HG02759 (cell line): ENCODE measurements around the gene IL36RN.
"Not testable (repeated sequence)": the region's sequence is repeated elsewhere in the genome, so short reads cannot be mapped to it uniquely, and the experiment has no call there.

ENCODE experiments used
- ATAC-seq: cut with Tn5 transposase; IDR thresholded peaks from one replicate; pipeline ENCODE4 v1.9.1; 2021; ENCODE audit warnings: mild to moderate bottlenecking, moderate library complexity; ENCODE audit not compliant: unreplicated experiment

The IL36RN gene

GRCh38 chr2:113072584-113072983 is 13.6 kb downstream of the IL36RN start:
- no peak for ATAC-seq

DNA sequence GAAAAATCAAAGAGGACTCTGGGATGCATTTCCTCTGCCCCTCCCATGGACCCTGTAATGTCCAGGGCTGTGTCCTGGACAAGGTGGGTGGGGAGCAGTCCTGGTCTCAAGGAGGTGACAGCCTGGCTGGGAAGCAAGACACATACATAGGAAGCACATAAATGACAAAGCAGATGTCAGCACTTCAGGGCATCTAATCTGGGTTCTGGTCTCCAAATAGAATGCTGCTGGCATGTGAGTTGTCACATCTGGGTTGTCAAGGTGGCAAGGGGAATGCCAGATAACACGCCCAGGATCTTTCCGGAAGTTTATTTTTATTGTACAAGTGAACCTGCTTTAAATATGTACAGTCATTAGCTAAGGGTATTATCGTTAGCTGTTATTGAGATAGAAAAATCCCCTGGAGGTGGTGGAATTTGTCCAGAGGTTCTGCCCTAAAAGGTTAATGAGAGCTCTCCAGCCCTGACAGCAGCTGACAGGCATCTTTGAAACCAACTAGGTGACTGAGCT is 14.4 kb downstream of the IL36RN start:
- no peak for ATAC-seq

DNA sequence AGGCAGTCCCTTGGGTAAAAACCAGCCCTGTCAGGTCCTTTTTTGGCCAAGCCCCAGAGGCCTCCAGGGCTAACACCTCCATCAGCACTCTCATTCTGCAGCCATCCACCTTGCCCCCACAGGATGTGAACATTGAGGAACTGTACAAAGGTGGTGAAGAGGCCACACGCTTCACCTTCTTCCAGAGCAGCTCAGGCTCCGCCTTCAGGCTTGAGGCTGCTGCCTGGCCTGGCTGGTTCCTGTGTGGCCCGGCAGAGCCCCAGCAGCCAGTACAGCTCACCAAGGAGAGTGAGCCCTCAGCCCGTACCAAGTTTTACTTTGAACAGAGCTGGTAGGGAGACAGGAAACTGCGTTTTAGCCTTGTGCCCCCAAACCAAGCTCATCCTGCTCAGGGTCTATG is 16.0 kb downstream of the IL36RN start:
- no peak for ATAC-seq

- ATAC-seq, result no peak
These were observed 16.6 kb downstream of the IL36RN start for GRCh38 chr2:113075600-113075999.

- no peak for ATAC-seq
These were observed 18.1 kb downstream of the IL36RN start for GRCh38 chr2:113076954-113077669.

DNA sequence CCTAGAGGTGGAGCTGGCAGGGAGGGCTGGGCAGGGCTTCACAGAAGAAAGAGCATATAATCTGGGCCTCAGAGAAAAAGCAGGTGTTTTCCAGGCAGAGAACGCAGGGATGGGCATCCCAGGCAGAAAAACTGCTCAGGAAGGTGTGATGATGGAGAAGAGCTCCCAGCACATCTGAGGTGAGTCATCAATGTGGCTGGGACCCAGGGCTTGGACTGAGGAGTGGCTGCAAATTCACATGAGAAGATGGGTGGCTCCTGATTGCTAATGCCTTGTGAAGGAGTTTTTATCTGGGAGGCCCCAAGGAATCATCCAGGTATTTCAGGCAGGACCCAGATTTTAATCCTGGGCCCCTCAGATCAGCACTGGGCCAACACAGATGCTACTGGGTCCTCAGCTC is 18.9 kb downstream of the IL36RN start:
- no peak for ATAC-seq

- no peak for ATAC-seq
These were observed 19.4 kb downstream of the IL36RN start for GRCh38 chr2:113078350-113078839.

DNA sequence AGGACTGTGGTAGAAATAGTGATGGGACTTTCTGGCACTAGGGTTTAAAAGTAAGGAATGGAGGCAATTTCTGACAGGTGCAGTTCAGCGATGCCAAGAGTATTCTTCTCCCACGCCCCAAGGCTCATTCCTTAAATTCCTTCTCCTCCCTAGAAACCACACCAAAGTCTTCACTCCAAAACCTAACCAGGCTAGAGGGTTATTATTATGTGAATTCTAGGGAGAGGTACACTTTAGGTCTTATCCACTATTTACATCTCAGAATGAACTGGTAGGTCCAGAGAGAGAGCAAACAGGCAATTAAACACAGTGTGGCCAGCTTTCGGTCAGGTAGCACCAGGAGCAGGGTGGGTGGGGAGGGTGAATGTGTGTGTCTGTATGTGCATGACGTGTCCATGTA is 20.1 kb downstream of the IL36RN start:
- ATAC-seq, result no peak

- no peak for ATAC-seq
These were observed 21.1 kb downstream of the IL36RN start for GRCh38 chr2:113080134-113080533.

DNA sequence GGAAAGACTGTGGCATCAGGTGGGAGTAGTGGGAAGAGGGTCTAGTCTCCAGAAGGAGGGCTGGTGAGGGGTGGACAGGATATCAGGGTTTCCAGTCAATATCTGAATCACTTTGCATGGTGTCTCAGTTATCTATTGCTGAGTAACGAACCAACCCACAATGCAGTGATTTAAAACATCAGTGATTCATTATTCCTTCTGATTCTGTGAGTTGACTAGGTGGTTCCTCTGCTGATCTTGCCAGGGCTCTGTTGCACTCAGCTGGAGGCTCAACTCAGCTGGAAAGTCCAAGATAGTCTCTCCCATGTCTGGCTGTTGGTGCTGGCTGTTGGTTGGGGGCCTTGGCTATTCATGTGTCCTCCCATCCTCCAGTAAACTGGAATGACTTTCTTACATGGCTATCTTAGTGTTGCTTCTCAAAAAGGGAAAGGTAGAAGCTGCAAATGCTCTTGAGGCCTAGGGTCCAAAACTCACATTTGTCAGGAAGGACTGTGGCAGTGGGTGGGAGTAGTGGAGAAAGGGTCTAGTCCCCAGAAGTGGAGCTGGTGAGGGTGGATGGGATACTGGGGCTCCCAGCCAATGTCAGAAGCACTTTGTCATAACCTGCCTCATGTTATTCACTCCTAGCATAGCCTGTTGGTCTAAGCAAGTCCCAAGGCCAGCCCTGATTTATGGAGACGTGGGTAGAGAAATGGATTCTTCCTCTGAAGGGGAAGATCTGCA is 22.7 kb downstream of the IL36RN start:
- no peak for ATAC-seq

DNA sequence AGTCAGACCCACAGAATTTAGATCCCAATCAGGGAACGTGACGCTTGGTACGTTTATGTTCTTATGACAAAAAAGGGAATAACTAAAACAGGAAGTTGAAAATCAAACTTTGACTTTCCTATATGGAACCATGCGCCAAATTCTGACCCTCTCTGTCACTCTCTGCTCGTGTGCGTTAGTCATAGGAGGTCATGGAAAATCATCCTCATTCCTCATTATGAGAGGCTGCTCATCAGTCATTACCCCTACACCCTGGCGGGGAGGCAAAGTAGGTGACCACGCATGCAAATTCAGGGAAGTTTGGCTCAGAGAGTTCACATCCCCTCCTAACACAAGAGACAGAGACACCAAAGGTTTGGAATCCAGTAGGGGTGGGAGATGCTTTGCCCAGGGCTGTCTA is 24.3 kb downstream of the IL36RN start:
- ATAC-seq, result no peak

GRCh38 chr2:113084249-113085000 is 25.4 kb downstream of the IL36RN start:
- ATAC-seq, result no peak

DNA sequence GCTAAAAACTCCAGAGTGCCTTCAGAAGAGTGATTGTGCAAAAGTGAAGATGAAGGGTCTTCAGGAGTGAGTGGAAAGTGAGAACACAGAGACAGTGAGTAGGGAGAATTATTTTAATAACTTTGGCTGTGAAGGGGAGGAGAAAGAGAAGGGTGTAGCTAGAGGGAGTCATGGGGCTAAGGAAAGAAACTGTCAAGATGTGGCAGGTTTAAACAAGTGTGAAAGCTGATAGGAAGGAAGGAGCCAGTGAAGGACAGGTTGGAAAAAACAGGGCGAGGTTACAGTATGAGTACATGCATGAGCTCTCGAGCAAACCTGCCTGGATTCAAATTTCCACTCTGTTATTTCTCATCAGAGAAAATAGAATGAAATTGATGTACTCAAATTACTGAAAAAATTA is 26.5 kb downstream of the IL36RN start:
- no peak for ATAC-seq

DNA sequence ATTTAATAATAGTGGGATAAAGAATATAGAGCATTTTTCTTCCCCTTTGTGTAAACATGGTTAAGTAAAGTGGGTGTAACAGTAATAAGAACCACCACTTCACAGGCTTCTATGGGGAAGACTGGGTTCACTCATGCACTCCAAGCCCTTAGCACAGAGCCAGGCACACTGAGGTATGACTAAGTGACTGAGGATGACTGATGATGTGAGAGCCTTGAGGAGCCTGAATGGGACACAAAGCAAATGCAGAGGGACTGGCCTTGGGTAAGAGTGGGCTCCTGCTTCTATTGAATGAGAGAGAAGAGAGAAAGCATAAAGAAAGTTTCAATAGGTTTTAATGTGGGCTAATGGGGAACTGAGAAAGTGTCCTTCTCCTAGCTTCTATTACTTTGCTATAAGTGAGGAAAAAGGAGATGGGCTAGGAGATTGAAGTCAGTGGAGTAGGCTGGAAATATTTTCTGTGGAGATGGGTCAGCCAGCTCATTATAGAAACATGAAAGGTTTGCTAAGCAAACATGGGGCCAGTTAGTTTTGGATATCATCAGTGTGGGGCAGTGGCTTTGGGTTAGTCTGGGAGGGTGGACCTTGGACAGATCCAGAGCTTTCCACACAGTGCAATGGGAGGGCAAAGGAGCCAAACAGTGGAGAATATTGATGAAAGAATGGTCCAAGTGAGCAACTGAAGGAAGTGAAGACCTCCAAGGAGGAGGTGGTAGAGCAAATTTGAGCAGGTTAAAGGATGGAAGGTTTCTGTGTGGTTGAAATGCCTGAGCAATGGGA is 29.4 kb downstream of the IL36RN start:
- no peak for ATAC-seq

GRCh38 chr2:113089916-113090315 is 30.9 kb downstream of the IL36RN start:
- no peak for ATAC-seq

- ATAC-seq, result no peak
These were observed 32.4 kb downstream of the IL36RN start for GRCh38 chr2:113091231-113091896.

GRCh38 chr2:113092864-113093612 is 34.0 kb downstream of the IL36RN start:
- no peak for ATAC-seq

DNA sequence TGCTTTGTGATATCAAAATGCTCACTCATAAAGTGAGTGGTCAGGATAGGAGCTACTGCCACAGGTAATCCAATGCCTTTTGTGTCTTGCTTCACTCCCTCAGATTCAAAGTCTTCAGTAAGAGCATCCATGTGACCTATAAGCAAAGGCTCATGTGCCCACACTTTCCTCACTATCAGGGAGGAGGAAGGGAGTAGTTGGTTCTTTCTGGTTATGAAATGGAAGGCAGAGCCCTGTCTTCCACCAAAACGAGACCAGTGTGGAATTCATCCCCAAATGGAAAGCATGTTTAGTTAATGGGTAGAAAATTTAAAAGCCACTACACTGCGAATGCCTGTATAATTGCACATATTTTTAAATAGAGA is 34.6 kb downstream of the IL36RN start:
- no peak for ATAC-seq

DNA sequence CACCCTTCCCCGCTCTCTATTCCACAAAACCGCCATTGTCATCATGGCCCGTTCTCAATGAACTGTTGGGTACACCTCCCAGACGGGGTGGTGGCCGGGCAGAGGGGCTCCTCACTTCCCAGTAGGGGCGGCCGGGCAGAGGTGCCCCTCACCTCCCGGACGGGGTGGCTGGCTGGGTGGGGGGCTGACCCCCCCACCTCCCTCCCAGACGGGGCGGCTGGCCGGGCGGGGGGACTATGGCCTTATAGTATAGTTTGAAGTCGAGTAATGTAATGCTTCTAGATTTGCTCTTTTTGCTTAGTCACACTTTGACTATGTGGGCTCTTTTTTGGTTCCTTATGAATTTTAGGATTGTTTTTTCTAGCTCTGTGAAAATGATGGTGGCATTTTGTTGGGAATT is 37.3 kb downstream of the IL36RN start:
- ATAC-seq, result not testable (repeated sequence)
